NCI-H748 treated with DMSO at 0.1 percent for 48 hours (cell line): ENCODE measurements around the gene SMYD4.
"Not testable (repeated sequence)": the region's sequence is repeated elsewhere in the genome, so short reads cannot be mapped to it uniquely, and the experiment has no call there.

ENCODE experiments used
- DNase-seq: peaks from one replicate; lab custom pipeline; 2025; lab: John Stamatoyannopoulos, UW

The SMYD4 gene

DNA sequence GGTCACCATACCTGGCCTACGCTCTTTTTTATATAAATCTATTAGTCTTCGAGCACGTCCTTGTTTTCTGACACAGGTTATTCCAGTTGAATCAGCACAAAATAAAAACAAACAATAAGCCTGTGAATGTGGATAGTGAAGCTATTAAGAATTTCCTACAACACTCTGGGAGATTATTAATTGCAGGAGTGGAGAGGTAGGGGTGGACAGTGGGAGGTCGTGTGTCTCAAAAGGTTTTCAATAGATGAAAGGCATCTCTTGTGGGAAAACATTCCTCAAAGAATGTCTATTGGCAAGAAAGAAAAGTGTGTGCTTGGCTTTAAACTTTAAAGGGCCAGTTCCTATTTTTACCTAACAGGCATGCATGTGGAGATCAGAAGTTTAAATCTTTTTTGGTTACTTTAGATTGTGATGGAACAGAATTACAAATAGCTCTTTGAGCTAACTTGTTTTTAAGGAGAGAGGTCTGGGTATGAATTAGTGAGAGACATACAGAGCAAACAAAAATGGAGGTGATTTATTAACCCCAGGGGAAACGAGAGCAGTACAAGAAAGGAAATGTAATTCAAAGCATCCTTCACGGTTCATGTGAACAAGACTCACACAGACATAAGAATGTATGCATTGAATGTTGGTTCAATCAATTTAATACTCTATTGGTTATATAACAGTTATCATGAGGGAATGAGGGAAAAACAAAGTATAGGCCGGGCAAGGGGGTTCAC lies 9.0 kb downstream of the SMYD4 start:
- DNase-seq, result no peak

- no peak for DNase-seq
Measured at GRCh38 chr17:1813088-1813487, 16.6 kb downstream of the SMYD4 start.

DNA sequence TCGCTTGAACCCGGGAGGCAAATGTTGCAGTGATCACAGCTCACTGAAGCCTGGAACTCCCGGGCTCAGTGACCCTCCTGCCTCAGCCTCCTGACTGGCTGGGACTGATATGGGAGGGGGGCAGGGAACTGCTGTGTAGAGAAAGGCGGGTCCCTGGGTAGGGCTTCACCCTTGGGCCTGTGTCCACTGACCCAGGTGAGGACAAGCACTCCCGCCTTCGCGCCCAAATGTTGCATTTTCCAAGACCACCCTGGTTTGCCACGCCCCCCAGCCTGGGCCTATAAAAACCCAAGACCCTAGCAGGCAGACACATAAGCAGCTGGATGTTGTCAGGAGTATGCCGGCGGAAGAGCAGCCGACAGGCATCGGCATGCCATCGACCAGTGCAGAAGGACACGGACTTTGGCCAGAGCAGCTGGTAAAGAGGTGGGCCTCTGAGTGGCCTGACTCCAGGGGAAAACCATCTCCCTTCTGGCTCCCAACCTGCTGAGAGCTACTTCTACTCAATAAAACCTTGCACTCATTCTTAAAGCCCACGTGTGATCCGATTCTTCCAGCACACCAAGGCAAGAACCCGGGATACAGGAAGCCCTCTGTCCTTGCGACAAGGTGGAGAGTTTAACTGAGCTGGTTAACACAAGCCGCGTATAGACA lies 19.1 kb downstream of the SMYD4 start:
- DNase-seq, result no peak

- not testable (repeated sequence) for DNase-seq
Measured at GRCh38 chr17:1809815-1810214, 19.9 kb downstream of the SMYD4 start.

GRCh38 chr17:1808644-1809043 lies 21.1 kb downstream of the SMYD4 start:
- no peak for DNase-seq

DNA sequence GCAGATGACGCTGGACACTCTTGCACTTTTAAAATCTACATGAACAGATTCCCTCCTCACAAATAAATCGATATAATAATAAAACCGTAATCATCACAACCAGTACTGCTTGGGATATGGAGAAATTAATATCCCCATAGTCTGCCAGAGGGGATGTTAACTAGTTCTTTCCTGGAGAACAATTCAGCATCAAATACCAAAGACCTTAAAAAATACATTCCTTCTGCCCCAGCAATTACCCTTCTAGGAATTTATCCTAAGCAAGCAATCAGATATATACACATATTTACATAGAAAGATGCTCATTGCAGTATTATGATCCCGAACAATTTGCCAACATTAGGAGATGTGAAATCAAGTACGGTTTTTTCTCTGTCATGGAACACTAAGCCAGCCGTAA lies 21.8 kb downstream of the SMYD4 start:
- DNase-seq, result no peak

DNA sequence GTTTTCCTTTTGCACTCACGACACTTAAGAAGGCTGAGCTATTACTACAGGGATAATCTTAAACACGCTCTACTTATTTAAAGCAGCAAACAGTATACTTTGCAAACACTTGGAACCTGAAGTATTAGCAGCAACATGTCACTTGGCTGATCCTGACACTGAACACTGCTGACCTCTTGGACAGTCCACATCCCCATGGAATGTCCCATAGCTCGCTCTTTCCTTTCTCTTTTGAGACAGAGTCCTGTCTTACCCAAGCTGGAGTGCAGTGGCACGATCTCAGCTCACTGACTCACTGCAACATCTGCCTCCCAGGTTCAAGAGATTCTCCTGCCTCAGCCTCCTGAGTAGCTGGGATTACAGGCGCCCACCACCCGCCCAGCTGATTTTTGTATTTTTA lies 26.4 kb downstream of the SMYD4 start:
- DNase-seq, result no peak

DNA sequence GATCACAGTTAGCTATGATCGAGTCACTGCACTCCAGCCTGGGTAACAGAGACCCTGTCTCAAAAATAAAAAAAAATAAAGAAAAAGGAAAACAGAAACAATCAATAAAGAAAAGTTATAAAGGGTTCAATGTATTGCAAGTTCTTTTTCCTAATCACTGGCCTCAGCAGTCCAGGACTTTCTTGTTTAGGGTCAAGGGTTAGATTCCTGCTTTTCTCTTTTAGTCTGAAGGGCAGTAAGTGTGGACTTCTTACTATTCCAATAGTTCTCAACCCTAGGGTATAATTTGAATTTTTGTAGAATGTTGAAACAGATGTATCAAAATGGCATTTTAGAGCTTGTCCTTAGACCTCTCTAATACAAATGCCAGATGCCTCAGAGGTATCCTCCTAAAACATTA lies 27.3 kb downstream of the SMYD4 start:
- DNase-seq, result no peak

- DNase-seq, result no peak
Measured at GRCh38 chr17:1800712-1801111, 29.0 kb downstream of the SMYD4 start.

GRCh38 chr17:1800240-1800639 lies 29.5 kb downstream of the SMYD4 start:
- no peak for DNase-seq

DNA sequence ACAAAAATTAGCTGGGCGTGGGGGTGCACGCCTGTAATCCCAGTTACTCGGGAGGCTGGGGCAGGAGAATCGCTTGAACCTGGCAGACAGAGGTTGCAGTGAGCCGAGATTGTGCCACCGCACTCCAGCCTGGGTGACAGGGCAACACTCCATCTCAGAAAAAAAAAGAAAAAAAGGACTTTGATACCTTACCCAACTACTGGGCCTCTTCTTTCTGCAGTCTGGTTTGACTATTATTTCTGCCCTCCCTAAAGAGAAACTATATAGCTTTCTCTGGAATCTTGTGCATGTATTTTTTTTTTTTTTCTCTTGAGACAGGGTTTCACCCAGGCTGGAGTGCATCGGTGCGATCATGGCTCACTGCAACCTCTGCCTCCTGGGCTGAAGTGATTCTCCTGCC lies 31.9 kb downstream of the SMYD4 start:
- DNase-seq, result not testable (repeated sequence)

DNA sequence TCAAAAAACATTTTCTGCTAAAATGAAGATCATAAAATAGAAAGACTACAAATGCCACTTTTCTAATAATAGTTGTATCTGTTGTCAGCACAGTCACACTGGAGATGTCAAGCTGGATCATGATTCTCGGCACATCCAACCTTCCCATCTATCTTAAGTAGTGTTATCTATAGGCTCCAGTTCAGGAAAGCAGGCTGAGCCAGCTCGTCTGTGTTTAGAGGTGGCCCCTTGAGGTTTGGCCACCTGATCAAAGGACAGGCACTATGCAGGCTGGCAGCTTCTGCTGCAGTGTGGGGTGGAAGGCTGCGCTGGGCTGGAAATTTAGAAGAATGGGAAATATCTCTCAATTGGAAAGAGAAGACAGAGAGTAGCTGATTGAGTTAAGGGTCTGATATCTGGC lies 32.4 kb downstream of the SMYD4 start:
- no peak for DNase-seq

DNA sequence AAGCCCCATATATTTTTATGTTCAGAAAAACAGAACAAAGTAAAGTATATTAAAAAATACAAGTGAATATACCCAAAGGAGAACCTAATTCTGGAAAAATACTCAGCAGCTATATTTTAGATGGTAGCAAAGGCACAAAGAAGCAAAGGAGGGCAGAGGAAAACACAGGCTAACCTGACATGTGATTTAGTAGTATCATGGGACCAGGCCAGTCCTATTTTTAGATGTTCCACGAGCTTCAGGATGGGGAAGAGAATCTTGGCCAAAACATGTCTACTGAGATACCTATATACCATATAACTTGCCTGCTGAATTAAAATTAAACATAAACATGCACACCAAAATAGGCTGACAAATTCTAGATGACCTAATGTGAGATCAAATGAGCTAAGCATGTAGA lies 32.9 kb downstream of the SMYD4 start:
- no peak for DNase-seq

- DNase-seq, result no peak
Measured at GRCh38 chr17:1793447-1793806, 36.3 kb downstream of the SMYD4 start.

DNA sequence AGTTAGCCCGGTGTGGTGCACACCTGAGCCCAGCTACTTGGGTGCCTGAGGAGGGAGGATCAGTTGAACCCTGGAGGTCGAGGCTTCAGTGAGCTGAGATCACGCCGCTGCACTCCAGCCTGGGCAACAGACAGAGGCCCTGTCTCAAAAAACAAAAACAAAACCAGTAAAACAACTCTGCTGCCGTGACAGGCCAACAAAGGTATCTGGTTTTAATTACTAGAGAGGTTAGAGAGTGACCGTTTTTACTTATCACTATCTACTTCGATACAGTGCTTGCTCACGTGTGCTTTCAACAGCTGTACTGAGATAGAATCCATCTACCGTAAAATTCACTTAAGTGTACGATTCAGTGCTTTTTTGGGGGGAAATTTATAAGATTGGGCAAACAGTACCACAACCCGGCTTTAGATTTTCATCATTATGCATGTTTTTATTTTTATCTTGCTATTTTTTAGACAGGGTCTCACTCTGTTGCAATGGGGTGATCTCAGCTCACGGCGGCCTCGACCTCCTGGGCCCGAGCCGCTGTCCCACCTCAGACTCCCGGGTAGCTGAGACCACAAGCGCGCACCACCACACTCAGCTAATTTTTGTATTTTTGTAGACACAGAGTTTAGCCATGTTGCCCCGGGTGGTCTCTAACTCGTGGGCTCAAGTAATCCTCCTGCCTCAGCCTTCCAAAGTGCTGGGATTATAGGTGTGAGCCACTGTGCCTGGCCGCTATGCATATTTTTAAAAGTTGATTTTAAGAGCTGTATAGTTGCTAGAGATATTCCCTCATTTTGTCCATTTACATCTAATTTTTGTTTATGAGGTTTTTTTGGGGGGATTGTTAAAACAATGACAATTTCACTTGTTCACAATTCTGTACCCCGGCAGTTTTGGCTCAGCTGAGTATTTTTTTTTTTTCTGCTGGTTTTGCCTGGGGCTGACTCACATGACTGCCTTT lies 36.9 kb downstream of the SMYD4 start:
- no peak for DNase-seq

GRCh38 chr17:1789936-1790335 lies 39.8 kb downstream of the SMYD4 start:
- no peak for DNase-seq

- DNase-seq, result no peak
Measured at GRCh38 chr17:1787301-1787902, 42.3 kb downstream of the SMYD4 start.

GRCh38 chr17:1786708-1787107 lies 43.0 kb downstream of the SMYD4 start:
- no peak for DNase-seq

GRCh38 chr17:1785930-1786329 lies 43.8 kb downstream of the SMYD4 start:
- no peak for DNase-seq

DNA sequence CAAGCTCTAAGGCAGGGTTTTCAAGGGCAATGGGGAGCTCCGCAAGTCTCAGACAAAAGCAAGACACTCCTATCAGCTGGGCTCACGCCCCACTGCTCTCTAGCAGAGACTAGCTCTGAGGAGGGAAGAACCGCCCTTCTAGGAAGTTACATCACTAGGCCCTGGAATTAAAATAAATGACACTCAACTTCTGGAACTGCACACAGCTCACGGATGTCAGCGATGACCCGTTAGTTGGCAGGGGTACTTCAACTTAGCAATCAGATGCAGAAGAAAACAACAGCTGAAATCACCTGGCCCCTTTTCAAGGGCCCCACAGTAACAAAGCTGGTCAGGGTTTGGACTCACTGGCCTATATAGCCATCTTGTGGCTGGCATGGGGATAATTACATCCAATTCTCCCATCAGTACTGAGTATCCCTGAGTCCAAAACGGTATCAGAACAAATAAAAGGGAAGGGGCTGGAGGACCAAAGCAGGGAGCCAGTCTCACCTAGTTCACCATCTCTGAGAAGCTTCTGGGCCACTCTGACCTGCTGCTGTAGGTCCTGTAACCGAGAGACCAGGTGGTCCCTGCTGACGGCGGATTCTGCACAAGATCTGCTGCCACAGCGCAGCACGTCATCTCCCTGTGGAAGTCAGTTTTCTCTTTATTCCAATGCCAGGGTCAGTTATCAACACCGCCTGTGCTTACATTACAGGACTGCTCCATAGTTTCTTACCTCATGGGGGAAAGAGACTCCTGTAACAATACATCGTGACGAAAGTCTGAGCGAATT lies 45.7 kb downstream of the SMYD4 start:
- no peak for DNase-seq

DNA sequence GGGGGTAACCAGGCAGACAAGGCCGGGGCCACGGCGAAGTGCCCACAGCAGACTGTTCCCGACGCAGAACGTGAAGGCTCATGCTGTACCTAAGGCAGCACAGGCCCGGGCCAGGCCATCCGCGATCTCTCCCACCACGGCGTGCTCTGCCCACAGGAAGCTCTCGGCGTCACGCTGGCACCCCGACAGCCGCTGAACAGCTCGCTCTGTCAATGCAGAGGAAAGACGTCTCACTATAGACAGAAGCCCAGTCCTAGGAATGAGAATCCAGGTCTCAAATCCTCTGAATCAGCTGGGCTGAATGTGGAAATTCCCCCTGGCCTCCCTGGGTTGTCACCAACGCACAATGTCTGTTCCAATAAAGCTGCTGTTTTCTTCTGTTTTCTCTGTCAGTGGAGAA lies 46.4 kb downstream of the SMYD4 start:
- DNase-seq, result no peak

DNA sequence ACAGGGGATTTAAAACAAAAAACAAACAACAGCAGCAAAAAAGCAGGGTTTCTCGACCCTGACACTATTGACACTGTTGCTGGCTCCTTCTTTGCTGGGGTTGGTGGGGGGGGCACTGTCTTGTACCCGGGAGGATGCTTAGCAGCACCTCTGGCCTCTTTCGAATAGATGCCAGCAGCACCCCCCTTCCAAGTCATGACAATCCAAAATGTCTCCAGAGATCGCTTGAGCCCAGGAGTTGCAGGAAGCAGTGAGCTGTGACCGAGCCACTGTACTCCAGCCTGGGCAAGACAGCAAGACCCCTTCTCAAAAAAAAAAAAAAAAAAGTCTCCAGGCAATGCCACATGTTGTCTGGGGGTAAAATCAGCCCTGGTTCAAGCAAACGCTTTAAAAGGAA lies 47.5 kb downstream of the SMYD4 start:
- DNase-seq, result no peak
